Femur (tissue), 1 donor: ENCODE data around the gene RNASEH2B.

Experiments used
- DNase-seq: peaks from one replicate; pipeline ENCODE4 v3.0.0-alpha.2; 2017

RNASEH2B gene, protein sequence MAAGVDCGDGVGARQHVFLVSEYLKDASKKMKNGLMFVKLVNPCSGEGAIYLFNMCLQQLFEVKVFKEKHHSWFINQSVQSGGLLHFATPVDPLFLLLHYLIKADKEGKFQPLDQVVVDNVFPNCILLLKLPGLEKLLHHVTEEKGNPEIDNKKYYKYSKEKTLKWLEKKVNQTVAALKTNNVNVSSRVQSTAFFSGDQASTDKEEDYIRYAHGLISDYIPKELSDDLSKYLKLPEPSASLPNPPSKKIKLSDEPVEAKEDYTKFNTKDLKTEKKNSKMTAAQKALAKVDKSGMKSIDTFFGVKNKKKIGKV

DNA sequence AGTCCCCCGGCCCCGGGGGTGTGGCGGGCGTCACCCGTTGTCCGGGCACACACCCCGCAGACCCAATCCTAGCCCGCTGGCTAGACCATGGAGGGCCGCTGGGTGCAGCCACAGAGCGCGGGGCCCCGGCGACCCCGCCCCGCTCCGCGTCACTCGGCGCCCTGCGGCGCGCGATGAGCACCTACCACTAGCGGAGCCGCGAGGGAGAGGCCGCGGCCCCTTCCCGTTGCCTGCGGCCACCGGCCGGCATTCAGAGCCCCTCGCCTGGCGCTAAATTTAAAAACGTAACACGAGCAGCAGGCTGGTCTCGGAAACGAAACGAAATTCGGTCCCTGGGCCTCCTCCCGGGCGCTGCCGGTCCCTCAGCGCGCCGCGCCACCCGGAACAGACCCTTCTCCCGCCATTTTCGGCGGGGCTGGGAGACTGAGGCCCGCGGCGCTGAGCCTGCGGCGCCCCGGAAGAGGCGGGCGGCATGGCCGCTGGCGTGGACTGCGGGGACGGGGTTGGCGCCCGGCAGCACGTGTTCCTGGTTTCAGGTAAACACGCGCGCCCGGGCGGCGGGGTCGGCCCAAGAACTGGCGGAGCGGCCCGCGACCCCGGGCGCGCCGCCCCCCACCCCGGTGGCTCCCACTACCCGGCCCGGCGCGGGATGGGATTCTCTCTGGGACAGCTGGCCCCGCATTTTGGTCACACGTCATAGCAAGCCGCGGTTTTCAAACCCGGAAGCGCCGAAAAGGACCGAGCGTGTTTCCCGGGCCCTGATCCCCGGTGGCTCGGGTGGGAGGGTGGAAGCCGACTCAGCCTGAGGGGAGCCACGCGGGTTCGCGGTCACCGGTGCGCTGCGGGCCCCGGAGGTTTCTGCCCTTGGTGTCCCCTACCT lies at the start of gene RNASEH2B:
Gene RNASEH2B, plus strand, starts transcription at position 187 of the 880 bp plus-strand sequence. Its CDS starts 286 bp downstream, at position 473.
- DNase-seq = peak; percentile 79

GRCh38 chr13:50864492-50864891 lies 45.1 kb upstream of the RNASEH2B start:
- no peak for DNase-seq

DNA sequence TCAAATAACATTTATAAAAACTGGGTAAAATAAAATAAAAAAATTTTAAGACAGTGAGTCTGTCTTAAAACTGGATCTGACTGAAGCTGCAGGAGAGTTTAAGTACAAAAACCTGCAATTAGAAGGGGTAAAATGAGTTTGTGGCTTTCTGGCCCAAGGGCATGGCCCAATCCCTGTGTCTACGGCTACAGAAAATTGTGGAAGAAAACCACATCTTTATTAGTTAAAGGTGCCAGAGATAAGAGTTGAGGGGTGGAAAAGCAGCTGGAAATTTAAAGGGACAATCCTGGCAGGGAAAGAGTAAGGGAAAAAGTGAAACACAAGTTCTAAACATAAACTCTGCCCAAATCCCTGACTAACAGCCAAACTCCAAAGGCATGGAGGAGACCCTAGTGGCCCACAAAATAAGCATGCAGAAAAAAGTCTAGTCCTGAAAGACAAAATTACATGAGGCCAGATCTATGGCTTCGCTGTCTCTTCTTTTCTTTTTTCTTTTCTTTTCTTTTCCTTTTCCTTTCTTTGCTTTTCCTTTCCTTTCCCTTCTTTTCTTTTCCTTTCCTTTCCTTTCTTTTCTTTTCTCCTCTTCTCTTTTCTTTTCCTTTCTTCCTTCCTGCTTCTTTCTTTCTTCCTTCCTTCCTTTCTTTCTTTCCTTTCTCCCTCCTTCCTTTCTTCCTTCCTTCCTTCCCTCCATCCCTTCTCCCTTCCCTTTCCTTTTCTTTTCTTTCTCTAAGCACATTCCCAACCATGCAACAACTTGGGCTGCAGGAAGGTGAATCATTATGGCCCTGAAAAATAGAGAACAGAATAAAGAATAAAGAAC lies 42.6 kb upstream of the RNASEH2B start:
- DNase-seq = no peak

- DNase-seq = no peak
These were observed 42.0 kb upstream of the RNASEH2B start for GRCh38 chr13:50867637-50867945.

- no peak for DNase-seq
These were observed 38.2 kb upstream of the RNASEH2B start for GRCh38 chr13:50871405-50871804.

DNA sequence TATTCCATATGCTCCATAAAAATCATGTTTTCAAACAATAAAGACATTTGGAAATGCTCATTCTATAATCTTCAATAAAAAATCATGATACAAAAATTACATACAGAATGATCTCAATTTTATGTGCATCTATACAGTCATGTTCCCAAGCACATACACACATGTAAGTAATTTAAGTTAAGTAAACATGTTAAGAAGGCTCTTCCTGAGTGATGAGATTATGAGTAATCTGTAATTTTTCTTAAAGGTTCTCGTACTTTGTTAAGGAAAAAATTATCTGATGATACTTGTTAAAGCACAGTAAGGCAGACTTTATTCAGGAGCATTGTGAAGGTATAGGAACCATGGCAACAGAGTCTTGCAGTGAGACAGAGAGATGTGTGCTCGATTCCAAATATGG lies 36.1 kb upstream of the RNASEH2B start:
- DNase-seq = no peak

GRCh38 chr13:50873991-50874390 lies 35.6 kb upstream of the RNASEH2B start:
- no peak for DNase-seq

DNA sequence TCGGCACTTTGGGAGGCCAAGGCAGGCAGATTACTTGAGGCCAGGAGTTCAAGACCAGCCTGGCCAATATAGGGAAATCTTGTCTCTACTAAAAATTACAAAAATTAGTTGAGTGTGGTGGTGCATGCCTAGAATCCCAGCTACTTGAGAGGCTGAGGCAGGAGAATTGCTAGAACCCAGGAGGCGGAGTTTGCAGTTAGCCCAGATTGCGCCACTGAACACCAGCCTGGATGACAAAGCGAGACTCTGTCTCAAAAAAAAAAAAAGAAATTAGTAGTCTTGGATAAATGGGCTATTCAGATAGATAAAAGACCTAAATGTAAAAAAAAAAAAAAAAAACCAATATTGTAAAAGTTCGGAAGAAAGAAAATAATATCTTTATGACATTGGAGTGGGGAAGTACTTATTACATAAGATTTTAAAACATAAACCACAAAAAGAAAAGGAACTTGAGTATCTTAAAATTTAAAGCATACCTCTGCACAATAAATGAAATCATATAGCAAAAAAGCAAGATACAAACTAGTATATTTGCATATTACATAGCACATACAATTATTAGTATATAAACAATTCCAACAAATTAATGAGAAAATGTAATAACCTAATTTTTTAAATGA lies 26.7 kb upstream of the RNASEH2B start:
- no peak for DNase-seq

GRCh38 chr13:50883728-50884127 lies 25.9 kb upstream of the RNASEH2B start:
- DNase-seq = no peak

- no peak for DNase-seq
These were observed 25.3 kb upstream of the RNASEH2B start for GRCh38 chr13:50884265-50884664.

GRCh38 chr13:50887151-50887550 lies 22.4 kb upstream of the RNASEH2B start:
- DNase-seq = no peak

- no peak for DNase-seq
These were observed 21.2 kb upstream of the RNASEH2B start for GRCh38 chr13:50888362-50888761.

- DNase-seq = no peak
These were observed 20.3 kb upstream of the RNASEH2B start for GRCh38 chr13:50889317-50889716.

DNA sequence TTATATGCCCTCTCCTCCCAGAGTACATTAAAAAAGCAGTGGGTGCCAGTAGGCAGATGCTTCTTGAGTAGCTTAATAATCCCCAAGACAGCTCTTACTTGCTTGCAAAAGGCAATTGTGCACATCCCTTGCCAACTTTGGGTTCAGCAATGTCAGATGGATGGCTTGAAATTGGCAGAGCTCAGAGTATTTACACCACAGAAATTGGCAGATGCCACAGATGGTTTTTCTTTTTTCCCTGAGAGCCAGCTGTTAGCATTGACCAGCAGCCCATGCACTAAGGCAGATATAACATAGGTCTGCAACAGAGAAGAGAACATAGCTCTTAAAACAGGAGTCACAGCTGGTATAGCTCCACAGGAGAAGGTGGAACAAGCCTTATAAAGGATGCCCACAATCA lies 18.4 kb upstream of the RNASEH2B start:
- DNase-seq = no peak

DNA sequence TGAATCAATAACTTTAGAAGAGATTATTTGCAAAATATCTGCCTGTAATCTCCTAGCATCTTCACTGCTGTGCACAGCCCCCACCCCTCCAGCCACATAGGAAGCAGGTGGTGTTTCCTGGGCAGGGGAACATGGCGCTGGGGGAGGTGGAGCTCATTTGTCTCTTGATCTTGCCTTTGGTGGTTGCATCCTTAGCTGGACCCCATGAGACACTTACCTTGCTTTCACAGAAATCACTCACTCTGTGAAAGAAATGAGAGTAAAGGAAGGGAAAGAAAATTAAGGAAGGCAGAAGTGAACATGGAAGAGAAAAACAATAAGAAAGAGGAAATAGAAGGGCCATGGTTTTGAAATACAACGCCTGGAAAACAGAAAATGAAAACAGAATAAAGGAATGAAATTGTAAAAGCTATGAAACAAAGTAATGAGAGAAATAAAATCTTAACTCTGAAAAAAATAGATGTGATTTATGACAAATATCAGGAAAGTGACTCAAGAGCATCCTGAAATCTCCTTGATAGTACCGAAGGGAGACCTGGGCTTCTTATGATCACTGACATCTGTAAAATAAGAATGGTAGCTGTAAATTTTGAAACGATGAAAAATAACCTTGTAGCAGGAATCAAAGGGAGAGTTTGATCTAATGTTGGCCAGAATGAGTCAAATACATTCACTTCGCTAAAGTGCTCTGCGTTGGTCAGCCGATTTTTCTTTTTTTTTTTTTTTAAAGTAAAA lies 17.2 kb upstream of the RNASEH2B start:
- peak; percentile 32 for DNase-seq

DNA sequence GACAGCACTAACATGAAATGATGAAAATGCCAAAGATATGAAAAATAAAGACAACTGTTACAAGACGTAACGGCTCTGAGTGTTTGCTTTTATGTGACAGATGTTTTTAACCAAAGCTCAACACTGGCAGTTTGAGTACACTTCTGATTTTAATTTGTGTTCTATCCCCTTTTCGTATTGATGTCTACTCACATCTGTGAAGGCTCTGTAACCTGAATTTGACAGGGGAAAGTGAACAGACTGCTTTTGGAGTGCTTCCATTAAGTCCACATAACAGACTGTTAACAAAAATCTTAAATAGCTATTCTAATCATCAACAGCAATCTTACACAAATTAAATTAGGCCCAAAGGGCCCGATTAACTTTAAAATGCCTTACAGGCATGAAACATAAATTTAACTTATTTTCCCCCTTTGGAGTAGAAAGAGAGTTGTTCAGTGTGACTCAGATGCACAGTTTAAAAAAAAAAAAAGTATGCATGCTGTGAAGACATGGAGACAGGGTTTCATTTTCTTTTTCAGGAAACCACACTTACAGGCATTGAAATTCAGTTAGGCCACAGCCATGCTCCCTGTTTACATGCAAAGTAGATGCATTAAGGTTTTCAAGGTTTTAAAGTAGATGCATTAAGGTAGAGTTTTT lies 16.3 kb upstream of the RNASEH2B start:
- DNase-seq = no peak

GRCh38 chr13:50894012-50894411 lies 15.6 kb upstream of the RNASEH2B start:
- DNase-seq = no peak

- no peak for DNase-seq
These were observed 15.1 kb upstream of the RNASEH2B start for GRCh38 chr13:50894504-50894903.

GRCh38 chr13:50898338-50898737 lies 11.3 kb upstream of the RNASEH2B start:
- DNase-seq = no peak

GRCh38 chr13:50901701-50902100 lies 7.9 kb upstream of the RNASEH2B start:
- DNase-seq = no peak

DNA sequence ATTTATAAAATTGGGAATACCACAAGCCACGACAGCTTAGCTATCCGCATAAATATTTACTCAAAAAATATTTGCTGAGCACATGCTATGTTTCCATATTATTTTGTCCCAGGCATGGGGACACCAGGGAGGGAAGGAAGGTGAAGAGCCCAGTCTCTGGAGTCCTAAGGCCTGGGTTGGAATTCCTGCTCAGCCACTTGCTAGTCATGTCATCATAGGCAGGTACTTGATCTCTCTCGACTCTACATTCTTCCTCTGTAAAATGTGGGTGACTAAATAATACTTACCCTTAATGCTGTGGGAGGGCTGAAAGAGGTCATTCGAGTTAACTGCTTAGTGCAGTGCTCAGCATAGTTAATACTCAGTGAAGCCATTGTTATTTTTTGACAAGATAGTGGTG lies 4.3 kb upstream of the RNASEH2B start:
- DNase-seq = no peak

- no peak for DNase-seq
These were observed 1.8 kb upstream of the RNASEH2B start for GRCh38 chr13:50907781-50908180.
